HG03469 (cell line): Measurements from ENCODE around the gene PLIN3.
"Not testable (repeated sequence)": the region's sequence is repeated elsewhere in the genome, so short reads cannot be mapped to it uniquely, and the experiment has no call there.

Experiments used
- ATAC-seq: cut with Tn5 transposase; IDR thresholded peaks from one replicate; pipeline ENCODE4 v1.9.1; 2021; ENCODE audit warnings: mild to moderate bottlenecking, moderate library complexity, moderate number of reproducible peaks; ENCODE audit not compliant: unreplicated experiment

The PLIN3 gene

GRCh38 chr19:4867534-4868285, at the start of gene PLIN3:
Gene PLIN3 (minus strand): TSS chr19:4867667. CDS start chr19:4861394, 6,273 bp downstream.
- no peak for ATAC-seq

GRCh38 chr19:4916292-4917082, 49.0 kb upstream of the PLIN3 start:
- ATAC-seq: no peak

- ATAC-seq: no peak
These were observed 47.5 kb upstream of the PLIN3 start for GRCh38 chr19:4914736-4915501.

GRCh38 chr19:4913996-4914735, 46.7 kb upstream of the PLIN3 start:
- no peak for ATAC-seq

GRCh38 chr19:4911786-4912672, 44.6 kb upstream of the PLIN3 start:
- no peak for ATAC-seq

GRCh38 chr19:4911314-4911713, 43.8 kb upstream of the PLIN3 start:
- ATAC-seq: no peak

GRCh38 chr19:4910594-4911281, 43.3 kb upstream of the PLIN3 start:
- no peak for ATAC-seq

- ATAC-seq: no peak
These were observed 42.6 kb upstream of the PLIN3 start for GRCh38 chr19:4909897-4910593.

GRCh38 chr19:4909156-4909896, 41.9 kb upstream of the PLIN3 start, which contains the start of gene UHRF1:
Gene UHRF1 (plus strand): TSS chr19:4909501. CDS start chr19:4910886, 1,385 bp downstream.
- ATAC-seq: no peak

- no peak for ATAC-seq
These were observed 41.3 kb upstream of the PLIN3 start for GRCh38 chr19:4908781-4909155.

- ATAC-seq: no peak
These were observed 40.9 kb upstream of the PLIN3 start for GRCh38 chr19:4908360-4908759.

GRCh38 chr19:4906963-4907362, 39.5 kb upstream of the PLIN3 start:
- no peak for ATAC-seq

GRCh38 chr19:4904481-4904880, 37.0 kb upstream of the PLIN3 start:
- no peak for ATAC-seq

GRCh38 chr19:4902796-4903195, 35.3 kb upstream of the PLIN3 start, which contains the start of gene ARRDC5:
Gene ARRDC5 (minus strand): TSS chr19:4902896. CDS start chr19:4902825, 71 bp downstream.
- ATAC-seq: no peak

- not testable (repeated sequence) for ATAC-seq
These were observed 33.4 kb upstream of the PLIN3 start for GRCh38 chr19:4900879-4901278.

- no peak for ATAC-seq
These were observed 29.7 kb upstream of the PLIN3 start for GRCh38 chr19:4897146-4897545.

- ATAC-seq: no peak
These were observed 28.9 kb upstream of the PLIN3 start for GRCh38 chr19:4896372-4896771.

GRCh38 chr19:4892962-4893361, 25.5 kb upstream of the PLIN3 start:
- ATAC-seq: not testable (repeated sequence)
